ENCODE results near the gene ASPSCR1. TPM values are rescaled to one million over a fixed set of nuclear protein-coding genes. Genes with fewer than 3 reads are reported as not detected.

The ASPSCR1 gene
- total and polyA plus RNA-seq, 2 of the 8 experiments (the other 6 are each of a cell fraction or from before 2014, with no cell fraction given) = 33.3 to 43.7 TPM

DNA sequence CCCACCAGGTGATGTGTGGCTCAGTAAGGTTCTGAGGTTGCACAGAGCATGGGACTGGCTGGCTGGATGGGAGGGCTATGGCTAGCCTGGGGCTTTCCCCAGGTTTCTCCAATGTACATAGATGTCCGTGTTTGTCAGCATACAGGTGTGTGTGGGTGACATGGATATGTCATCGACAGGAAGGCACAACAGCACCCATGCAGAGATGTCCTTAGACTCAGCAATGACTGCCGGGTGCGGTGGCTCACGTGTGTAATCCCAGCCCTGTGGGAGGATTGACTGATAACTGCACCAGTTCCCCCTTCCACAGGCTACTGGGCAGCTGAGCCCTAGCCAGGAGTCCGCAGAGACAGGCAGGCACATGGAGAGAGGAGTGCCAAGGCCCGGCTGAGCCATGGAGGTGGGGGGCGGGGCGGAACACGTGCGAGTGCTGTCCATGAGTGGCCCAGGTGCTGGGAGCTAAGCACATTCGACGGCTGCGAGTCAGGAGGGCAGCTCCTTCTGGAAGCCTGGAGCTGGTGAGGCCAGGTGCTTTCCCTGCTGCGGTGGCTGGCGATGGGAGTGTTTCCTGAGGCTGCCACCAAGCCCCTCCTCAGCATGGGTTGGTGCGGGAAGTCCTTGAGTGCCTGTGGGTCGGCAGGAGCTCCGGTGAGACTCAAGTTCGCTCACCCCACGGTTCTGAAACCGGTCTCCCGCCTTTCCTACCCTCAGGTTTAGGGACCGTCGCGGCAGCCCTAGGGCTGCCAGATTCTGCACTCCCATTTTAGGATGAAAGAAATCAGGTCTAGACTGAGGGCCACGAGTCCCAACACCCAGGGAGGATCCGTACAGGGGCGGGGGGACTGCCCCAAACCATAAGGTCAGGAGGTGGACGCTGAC lies 858 bp upstream of the ASPSCR1 start:
- Histone ChIP-seq H3K56ac (replicated peaks; ENCODE audit: insufficient read length, low read depth, low read length) (peak overlapping the region; percentile 1), H3K4me1 (replicated peaks in 1 of 4; ENCODE audit: control insufficient read depth in 3 of 4, insufficient read depth in 4 of 4, low read length in 3 of 4) (peaks cover 0 to 7% (median 6%) of the 10 kb centered on the region in 4 experiments; a peak in 5 of 7 replicates), H2BK5ac (ENCODE audit: low read depth, low read length) (no peak overlapping the region; the same call in 1 of the 2 replicates), H2AFZ (ENCODE audit: low read length) (no peak overlapping the region), H3K27me3 (replicated peaks in 1 of 4; ENCODE audit: control insufficient read depth in 3 of 4, extremely low read depth in 1 of 4, insufficient read depth in 3 of 4, low read length in 3 of 4) (peaks cover 0 to 19% (median 12%) of the 10 kb centered on the region in 4 experiments; a peak in 5 of 7 replicates), H2BK15ac (ENCODE audit: low read length) (peak overlapping the region; percentile 33; the same call in 1 of the 2 replicates), H4K8ac (ENCODE audit: extremely low read depth, insufficient read depth, low read length) (peak overlapping the region; percentile 47; the same call in 1 of the 2 replicates), H3K9ac (replicated peaks in 1 of 4; ENCODE audit: extremely low read depth in 1 of 4, low read depth in 3 of 4, low read length in 3 of 4) (peak overlapping the region in 3 of 4 experiments; percentile 39 to 64 (median 54); a peak in 5 of 7 replicates), H3K23me2 (ENCODE audit: low read depth, low read length) (peaks cover 9% of the 10 kb centered on the region; the same call in 1 of the 2 replicates), H3K4ac (replicated peaks; ENCODE audit: insufficient read length, low read depth, low read length) (peak overlapping the region; percentile 91), H2BK120ac (replicated peaks; ENCODE audit: low read depth, low read length) (no peak overlapping the region), H3K79me1 (ENCODE audit: low read depth, low read length) (peaks cover 3% of the 10 kb centered on the region; the same call in 1 of the 2 replicates), H3K27ac (ENCODE audit: low read depth, low read length) (0 out of 2 replicates have a peak overlapping the region, but pooled peaks have one; percentile 5), H2BK12ac (ENCODE audit: low read depth, low read length) (peak overlapping the region; percentile 44; the same call in 1 of the 2 replicates), H3K36me3 (ENCODE audit: control insufficient read depth in 2 of 4, insufficient read depth in 4 of 4, low read length in 3 of 4) (peaks cover 0 to 6% (median 0%) of the 10 kb centered on the region in 4 experiments; a peak in 2 of 8 replicates), H4K5ac (ENCODE audit: insufficient read length, low read depth, low read length) (no peak overlapping the region), H4K20me1 (replicated peaks in 1 of 2; ENCODE audit: control insufficient read depth in 1 of 2, insufficient read depth in 2 of 2, low read length in 2 of 2) (no peaks in the 10 kb centered on the region), H3K14ac (ENCODE audit: insufficient read length) (peak overlapping the region; percentile 92), H3K9me3 (ENCODE audit: insufficient read depth in 2 of 2, low read depth in 1 of 2, low read length in 1 of 2) (peaks cover 3 to 4% of the 10 kb centered on the region in 2 experiments; a peak in 1 of 4 replicates), H2AK5ac (ENCODE audit: low read depth, low read length) (peak overlapping the region; percentile 24; the same call in 1 of the 2 replicates), H3K23ac (ENCODE audit: insufficient read length) (peak overlapping the region; percentile 39), H3K4me3 (ENCODE audit: extremely low read depth in 1 of 4, insufficient read depth in 2 of 4, low read depth in 3 of 4, low read length in 4 of 4) (peak overlapping the region; percentile 42 to 88 (median 82)), H2BK20ac (ENCODE audit: low read length) (no peak overlapping the region), H4K91ac (replicated peaks; ENCODE audit: insufficient read length, low read length) (peak overlapping the region; percentile 2), H3K79me2 (ENCODE audit: control insufficient read depth in 1 of 2, insufficient read depth in 2 of 2, low read length in 2 of 2) (0 out of 4 replicates have a peak, but pooled peaks cover 0 to 4% of the 10 kb centered on the region in 2 experiments), H3K18ac (ENCODE audit: extremely low read depth, low read length) (peak overlapping the region; percentile 92), H3K4me2 (ENCODE audit: insufficient read depth in 1 of 2, low read depth in 2 of 2, low read length in 2 of 2) (peak overlapping the region; percentile 81 to 84)
- 32% methylated on average over 30 of the region's 30 CpGs; no CpG with 5 or more reads in 1 of the 2 experiments for WGBS, 2 experiments (ENCODE audit: extremely low coverage in 1 of 2, insufficient coverage in 1 of 2, insufficient read length in 1 of 2, insufficient replicate concordance in 2 of 2, low coverage in 1 of 2, low lambda C conversion rate in 2 of 2, missing lambda C conversion rate in 1 of 2)
- FAIRE-seq = no peak
- peak in 1 of 2 experiments; percentile 62 for DNase-seq (ENCODE audit: low read depth in 1 of 2, low spot score in 2 of 2)
- ChIA-PET POLR2A (ENCODE audit: partially characterized antibody) (interaction anchor here (0.9 to 5.8 kb wide), 18 partner anchors 10 to 89 kb away, joined by 3 to 40 read pairs (median 4); partner anchors contain the start of genes CENPX, DUS1L, LRRC45 and MAFG), CTCF (ENCODE audit: partially characterized antibody) (interaction anchor here (0.6 to 4.2 kb wide), 6 partner anchors 9 to 348 kb away, joined by 3 to 22 read pairs (median 4); partner anchors contain the start of gene NOTUM)
- TF ChIP-seq, protein P1, sequence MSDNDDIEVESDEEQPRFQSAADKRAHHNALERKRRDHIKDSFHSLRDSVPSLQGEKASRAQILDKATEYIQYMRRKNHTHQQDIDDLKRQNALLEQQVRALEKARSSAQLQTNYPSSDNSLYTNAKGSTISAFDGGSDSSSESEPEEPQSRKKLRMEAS (IDR thresholded peaks at IDR 0.05) = peak; percentile 99
- peak in 1 of 2 experiments; percentile 68; a peak in 2 of 4 replicates for TF ChIP-seq SIN3A (conservative IDR thresholded peaks at IDR 0.05 in 1 of 2, IDR thresholded peaks at IDR 0.05 in 1 of 2; ENCODE audit: low read depth in 1 of 2, low read length in 2 of 2)
- TF ChIP-seq RNF2 (IDR thresholded peaks at IDR 0.05; ENCODE audit: borderline replicate concordance, low read depth, low read length, missing control alignments, poor library complexity, severe bottlenecking) = no peak
- TF ChIP-seq SAP30 (IDR thresholded peaks at IDR 0.05; ENCODE audit: insufficient read depth, insufficient replicate concordance, low read length) = peak; percentile 50
- TF ChIP-seq SUZ12 (IDR thresholded peaks at IDR 0.05; ENCODE audit: low read length) = peak; percentile 41; the same call in 1 of the 2 replicates
- no peak for TF ChIP-seq YY1 (IDR thresholded peaks at IDR 0.05; ENCODE audit: low read depth, low read length)
